Right lung (tissue), 10 donors: Measurements from ENCODE around the gene LYRM1. TPM values are rescaled to one million over a fixed set of nuclear protein-coding genes. Genes with fewer than 3 reads are reported as not detected.
"Not testable (repeated sequence)": the region's sequence is repeated elsewhere in the genome, so short reads cannot be mapped to it uniquely, and the experiment has no call there.

Experiments
- DNase-seq, 2 donors: peaks; one replicate each; pipeline ENCODE4 v3.0.0-alpha.2; 2013
- long read RNA-seq, 8 donors: transcript quantifications; one replicate each; lab custom pipeline, GENCODE V29; 2026
- polyA plus RNA-seq, 5 donors: library from polyadenylated mRNA; unstranded; fragments of 120-200 nt; gene quantifications; one replicate each; pipeline versions ENCODE4 v1.2.1 to v1.2.3, GENCODE V29; 2013; ENCODE audit warnings: inconsistent platforms in 1 of 5, low replicate concordance in 1 of 5; ENCODE audit not compliant: insufficient read length in 5 of 5, insufficient read depth in 1 of 5

The LYRM1 gene, protein sequence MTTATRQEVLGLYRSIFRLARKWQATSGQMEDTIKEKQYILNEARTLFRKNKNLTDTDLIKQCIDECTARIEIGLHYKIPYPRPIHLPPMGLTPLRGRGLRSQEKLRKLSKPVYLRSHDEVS
- polyA plus RNA-seq: 10 to 100 TPM; 25.5 to 33.4 (median 30.2) TPM
- long read RNA-seq, donor 1, transcript LYRM1-208 (4 exons, 460 nt): major isoform, 5 of 10 reads
- long read RNA-seq, donor 1, partial matches to known transcripts: 0 of 10 reads
- long read RNA-seq, donor 1, other reads (novel, unspliced or antisense): 0 of 10 reads
- long read RNA-seq, donor 2, transcript LYRM1-204 (4 exons, 1,558 nt): major isoform, 5 of 10 reads
- long read RNA-seq, donor 2, partial matches to known transcripts: 0 of 10 reads
- long read RNA-seq, donor 2, other reads (novel, unspliced or antisense): 0 of 10 reads
- long read RNA-seq, donor 3, partial matches to known transcripts: 0 of 5 reads
- long read RNA-seq, donor 3, other reads (novel, unspliced or antisense): 0 of 5 reads
- long read RNA-seq, donor 4, partial matches to known transcripts: 0 of 5 reads
- long read RNA-seq, donor 4, other reads (novel, unspliced or antisense): 0 of 5 reads
- long read RNA-seq, donor 5, partial matches to known transcripts: 0 of 5 reads
- long read RNA-seq, donor 5, other reads (novel, unspliced or antisense): 0 of 5 reads
- long read RNA-seq, donor 6, partial matches to known transcripts: 0 of 8 reads
- long read RNA-seq, donor 6, other reads (novel, unspliced or antisense): 0 of 8 reads
- long read RNA-seq, donor 7, transcript LYRM1-208 (4 exons, 460 nt): major isoform, 8 of 10 reads
- long read RNA-seq, donor 7, partial matches to known transcripts: 0 of 10 reads
- long read RNA-seq, donor 7, other reads (novel, unspliced or antisense): 0 of 10 reads
- long read RNA-seq, donor 8, partial matches to known transcripts: 0 of 2 reads
- long read RNA-seq, donor 8, other reads (novel, unspliced or antisense): 0 of 2 reads

DNA sequence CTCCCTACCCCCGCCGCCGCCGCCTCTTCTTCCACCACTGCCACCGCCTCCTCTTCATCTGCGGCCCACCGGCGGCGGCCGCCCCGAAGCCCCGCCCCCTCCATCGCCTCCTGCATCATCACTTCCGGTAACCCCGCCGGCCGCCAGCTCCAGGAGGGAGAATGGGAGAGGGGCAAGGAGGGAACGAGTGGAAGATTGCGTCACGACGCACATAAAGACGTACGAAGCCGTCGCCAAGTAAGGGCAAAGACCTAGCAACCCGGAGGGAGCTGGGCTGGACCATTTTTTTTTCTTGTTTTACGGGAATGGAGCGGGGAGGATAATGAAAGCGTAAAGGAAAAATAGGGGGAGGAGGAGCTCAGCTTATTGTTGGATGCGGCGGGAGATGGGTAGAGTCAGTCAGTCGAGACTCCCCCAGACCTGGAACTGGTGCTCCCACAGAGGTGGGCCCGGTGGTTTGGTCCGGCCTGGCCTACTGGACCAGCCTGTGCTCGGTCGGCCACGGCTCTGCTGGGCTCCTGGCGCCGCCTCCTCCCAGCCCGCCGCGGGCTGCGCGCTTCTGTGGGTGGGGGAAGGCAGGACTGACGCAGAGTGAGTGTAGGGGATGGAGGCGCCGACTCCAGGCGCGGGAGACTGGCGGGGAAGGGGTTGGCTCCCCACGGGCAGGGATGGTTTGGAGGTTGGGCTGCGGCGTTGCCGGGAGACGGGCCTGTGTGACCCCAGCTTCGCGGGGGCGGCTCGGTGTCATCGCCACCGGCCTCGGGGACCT, at the start of gene LYRM1, which contains the start of gene DCUN1D3:
LYRM1 (plus strand) TSS at position 473 of the 769 bp plus-strand sequence. CDS start 14,785 bp downstream, outside the sequence.
DCUN1D3 (minus strand) TSS at position 60 of the 769 bp plus-strand sequence. CDS start 37,820 bp downstream, outside the sequence.
- peak; percentile 99 for DNase-seq

DNA sequence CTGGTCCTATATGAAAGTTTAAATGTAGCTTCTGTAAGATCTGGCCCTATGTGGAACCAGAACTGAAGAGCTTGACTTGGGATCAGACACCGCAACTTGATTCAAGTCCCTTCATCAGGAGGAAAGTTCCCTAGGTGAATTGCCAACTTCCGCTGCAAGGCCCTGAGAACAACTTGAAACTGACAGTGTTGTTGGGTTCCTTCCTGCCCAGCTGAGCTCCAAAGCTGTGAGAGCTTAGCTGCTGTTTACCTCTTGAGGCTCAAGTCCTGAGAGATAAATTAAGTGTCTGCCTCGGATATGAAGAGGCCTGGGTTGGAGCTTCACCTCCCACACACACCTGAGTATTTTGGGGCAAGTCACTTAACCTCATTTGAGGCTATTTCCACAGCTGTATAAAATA, 49.6 kb upstream of the LYRM1 start:
- no peak for DNase-seq

DNA sequence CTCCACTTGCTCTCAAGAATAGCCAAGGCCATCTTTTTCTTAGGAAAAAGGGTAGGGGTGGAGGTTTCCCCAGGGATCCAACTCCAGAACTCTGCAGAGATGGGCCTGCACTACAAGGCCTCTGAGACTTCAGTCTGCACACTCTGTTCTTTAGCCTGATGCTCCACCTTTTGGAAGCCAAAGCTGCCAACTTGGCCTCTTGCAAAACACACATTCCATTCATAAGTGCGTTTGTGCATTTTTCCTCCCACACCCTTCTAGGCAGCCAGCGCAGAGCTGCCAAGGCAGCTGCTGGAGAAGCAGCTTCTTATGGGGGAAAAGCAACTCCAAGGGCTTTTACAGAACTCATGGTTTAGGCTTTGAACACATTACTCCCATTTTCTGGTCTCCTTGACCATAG, 49.0 kb upstream of the LYRM1 start:
- DNase-seq: peak; percentile 72

DNA sequence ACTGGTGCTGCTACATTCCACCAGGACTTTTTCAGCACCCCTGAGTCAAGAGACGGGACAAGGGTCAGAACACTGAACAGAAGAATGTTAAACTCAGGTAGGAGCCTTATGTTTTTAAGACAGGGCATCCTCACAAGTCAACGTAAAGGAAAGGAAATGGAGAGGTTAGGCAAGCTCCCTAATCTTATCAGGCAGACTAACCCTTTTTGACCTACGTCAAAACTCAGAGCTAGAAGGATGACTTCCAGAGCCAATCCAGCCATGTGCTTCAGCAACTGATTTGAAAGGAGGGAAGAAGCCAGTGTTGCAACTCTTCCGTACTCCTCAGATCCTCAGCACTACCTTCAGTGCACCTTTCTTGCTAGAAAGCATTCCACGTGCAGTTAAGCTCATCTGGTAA, 47.4 kb upstream of the LYRM1 start:
- no peak for DNase-seq

DNA sequence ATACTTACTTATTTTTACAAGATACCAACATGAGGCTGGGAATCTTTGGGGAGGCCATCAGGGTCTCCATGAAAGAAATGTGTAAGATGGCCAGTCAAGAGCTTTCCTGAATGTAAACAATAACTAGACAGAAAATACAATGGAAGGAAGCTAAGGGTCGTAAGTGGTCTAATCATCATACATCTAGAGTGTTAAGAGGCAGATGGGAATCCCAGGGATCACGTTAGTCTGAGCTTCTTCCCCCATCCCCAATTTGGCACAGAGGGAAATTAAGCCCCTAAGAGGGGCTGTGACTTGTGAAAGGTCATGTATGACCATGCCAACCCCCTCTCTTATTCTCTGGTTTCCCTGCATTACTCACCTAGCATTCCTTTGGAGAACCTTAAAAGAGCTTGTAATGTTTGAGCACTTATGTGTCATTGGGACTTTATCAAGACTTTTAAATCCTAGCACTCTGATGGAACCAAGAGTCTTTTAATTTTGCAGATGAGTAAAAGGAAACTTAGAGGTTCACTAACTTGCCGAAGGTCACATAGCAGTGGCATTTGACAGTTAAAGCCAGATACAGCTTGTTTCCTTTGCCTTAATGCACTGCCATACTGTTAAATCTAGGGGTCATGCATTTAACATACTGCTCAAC, 46.5 kb upstream of the LYRM1 start:
- DNase-seq: no peak

DNA sequence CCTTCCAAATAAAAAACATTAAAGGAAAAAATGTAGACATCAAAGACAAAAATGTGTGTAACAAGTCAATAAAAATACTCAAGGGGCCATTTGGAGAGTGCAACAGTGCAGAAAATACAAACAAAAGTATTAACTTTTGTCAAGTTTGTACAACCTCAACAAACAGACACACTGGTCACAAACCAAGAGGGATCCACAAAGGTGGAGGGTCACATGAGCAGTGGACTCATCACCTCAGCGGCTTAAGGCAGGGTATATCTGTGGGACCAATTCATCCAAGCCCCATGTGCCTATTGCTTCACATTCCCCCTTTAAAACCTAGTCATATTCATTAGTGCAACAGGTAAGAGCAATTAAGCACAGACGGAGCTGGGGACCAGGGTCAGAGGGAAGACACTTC, 45.6 kb upstream of the LYRM1 start:
- DNase-seq: no peak

DNA sequence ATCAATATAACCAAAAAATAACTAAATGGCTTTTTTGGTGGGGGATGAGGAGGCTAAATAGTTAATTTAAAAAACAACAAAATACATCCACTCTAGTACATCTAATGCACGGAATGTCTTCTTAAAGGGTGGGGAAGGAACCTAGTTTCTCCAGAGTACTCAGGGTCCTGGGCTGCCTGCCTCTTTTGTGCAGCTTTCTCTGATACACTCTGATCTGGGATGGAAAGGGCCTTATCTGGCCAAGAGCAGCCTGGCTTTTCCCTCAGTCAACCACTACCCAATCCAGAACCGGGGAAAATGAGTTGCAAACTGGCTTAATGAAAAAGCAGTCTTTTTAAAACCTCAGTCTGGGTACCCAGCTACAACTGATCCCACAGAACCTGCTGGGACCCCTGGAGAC, 43.3 kb upstream of the LYRM1 start:
- DNase-seq: no peak

DNA sequence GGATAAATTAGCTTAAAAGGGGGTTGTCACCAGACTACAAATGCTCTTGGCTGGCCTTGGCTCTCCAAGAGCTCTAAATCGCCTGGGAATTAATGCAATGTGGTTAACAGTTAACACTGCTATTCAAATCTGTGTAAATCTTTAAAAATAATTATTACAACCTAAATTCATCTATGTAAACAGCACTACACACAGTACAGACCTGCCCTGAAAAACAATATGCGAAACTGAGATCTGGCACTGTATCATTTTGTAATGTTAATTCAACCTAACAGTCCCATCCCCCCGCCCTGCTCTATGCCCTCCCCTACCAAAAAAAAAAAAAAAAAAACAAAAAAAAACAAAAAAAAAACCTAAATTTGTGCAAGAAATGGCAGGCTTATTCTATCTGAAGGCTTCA, 41.3 kb upstream of the LYRM1 start:
- DNase-seq: no peak

DNA sequence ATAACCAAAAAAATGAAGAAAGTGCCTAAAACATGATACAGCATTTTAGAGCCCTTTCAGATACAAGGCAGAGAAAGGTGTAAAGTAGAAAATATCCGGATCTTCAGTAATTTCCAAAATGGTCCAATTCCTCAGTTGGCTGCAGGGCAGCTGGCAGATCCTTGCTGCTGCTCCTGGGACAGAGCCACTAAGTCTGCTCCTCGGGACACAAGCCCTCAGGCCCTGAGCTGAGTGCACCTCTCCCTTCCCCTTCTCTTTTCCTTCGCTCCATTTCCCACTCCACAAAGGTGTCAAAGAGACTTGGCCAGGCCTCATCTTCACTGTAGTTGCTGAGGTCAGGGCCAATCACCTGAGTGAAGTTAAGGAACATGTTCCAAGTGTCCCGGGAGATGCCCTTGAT, 40.9 kb upstream of the LYRM1 start:
- DNase-seq: no peak

DNA sequence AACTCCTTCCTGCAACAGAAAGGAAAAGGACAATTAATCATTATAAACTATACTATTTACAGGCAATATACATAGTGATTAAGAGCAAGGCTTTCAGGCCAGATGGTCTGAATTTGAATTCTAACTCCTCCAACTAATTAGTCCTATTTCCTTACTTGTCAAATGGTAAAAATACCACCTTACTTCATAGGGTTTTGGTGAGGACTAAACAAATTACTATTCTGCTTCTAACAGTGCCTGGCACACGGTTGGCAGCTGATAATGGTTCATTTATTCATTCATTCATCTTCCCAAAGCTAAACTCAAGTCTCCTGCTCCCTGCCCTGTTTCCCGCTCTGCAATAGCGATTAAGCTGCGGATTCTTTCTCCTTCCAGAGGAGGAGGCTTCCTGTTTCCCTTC, 40.2 kb upstream of the LYRM1 start:
- DNase-seq: no peak

DNA sequence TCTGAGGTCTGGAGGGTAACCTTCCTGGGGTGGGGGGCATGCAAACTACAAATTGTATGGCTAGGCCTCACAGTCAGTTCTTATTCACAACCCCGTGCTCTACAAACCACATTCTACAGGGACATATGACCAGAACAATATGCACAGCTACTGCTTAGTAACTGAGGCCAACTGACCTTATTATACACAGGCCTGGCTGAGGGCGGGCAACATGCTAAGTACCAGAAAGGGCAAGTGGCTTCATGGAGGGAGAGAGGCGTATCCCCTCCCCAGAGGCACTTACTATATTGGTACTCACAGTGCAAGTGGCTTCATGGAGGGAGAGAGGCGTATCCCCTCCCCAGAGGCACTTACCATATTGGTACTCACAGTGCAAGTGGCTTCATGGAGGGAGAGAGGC, 39.6 kb upstream of the LYRM1 start:
- DNase-seq: not testable (repeated sequence)

DNA sequence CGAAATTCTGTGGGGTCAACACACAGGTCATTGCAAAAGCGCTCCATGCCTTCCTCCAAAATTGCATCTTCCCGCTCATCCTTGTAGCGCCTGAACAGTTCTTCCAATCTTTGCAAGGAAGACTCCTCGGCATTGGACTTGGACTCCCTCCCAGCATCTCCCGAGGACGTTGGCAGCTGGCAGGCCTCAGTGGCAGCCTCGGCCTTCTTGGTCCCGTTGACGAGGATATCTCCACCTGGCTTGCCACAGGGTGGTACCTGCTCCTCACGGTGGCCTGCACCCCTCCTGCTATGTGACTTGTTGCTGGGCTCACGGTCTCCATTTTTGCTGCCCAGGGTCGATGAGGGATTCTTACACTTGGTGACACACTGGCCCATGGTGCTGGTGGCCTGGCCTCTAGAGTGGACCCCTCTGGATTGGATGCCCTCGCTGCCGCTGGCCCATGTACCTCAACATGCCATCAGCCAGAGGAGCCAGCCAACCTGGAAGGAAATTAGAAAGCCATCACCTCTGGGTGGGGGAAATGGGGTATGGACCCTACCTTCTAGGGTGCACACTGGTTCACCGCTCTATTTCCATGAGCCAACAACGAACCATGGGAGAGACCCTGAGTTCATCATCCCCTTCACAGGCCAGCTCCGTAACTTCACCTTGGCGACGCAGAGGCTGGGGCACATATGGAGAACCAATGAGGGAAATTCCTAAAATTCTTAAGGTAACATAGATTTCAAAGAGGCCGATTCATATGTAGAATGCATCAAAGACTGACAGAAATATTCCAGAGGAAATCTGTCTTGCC, 38.2 kb upstream of the LYRM1 start:
- no peak for DNase-seq

DNA sequence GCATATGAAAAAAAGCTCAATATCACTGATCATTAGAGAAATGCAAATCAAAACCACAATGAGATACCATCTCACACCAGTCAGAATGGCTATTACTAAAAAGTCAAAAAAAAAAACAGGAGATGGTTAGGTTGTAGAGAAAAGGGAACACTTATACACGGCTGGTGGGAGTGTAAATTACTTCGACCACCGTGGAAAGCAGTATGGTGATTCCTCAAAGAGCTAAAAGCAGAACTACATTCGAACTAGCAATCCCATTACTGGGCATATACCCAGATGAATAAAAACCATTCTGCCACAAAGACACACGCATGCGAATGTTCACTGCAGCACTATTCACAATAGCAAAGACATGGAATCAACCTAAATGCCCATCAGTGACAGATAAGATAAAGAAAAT, 36.2 kb upstream of the LYRM1 start:
- not testable (repeated sequence) for DNase-seq

DNA sequence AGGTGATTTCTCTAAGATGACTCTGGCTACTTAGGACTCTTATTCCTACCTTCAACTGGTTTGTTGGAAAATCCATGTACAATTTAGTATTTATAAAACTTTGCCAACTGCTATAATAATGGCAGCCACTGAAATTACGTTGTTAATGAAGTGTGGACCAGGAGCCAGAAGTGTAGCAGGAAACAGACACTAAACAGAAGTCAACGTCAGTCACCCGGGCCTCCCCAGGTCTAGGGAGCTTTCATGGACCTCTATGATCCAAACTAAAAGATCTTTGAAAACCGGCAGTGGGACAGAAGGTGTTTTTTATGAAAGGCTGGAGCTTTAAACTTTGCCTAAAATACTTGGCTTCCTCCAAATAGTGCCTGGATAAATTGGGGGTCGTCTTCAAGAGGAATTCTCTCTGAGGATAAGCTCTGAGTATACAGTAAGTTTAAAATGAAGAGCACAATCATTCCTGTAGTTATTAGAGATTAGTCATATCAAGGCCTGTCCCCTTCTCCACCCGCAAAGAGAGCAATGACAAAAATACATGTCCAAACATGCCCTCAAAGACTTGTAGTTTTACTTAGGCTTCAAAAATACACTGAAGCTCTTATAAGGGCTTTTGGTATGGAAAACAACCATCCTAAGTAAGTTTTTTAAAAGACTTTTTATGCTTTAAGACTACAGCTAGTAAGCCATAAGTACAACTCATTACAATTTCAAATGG, 35.0 kb upstream of the LYRM1 start:
- DNase-seq: no peak

DNA sequence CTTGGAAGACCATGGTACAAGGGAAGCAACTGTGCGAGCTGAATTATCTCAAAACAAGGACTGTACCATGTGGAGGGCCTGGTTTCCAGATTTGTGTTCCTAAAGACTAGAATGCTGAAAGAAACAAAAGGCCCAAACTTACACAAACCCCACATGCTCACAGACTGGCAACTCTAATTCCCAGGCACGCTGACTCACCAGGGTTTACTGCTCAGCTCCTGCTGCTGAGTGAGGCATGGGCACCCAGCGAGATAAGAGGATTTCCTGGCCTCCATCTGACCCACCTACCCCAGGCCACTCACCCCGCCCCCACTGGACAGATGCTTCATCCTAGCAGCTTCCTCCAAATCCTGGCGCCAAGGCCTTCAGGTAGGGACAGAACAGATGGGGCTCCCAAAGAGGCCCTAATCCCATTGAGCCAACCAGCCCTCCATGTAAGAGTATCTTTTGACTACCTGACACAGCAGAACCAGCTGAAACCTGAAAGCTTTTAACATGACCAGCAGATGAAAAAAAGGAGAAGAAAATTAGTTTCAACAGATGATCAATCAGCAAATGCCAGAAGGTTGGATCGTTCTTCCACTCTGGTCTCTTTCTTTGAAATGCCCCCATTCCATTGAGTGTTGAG, 34.3 kb upstream of the LYRM1 start:
- no peak for DNase-seq

DNA sequence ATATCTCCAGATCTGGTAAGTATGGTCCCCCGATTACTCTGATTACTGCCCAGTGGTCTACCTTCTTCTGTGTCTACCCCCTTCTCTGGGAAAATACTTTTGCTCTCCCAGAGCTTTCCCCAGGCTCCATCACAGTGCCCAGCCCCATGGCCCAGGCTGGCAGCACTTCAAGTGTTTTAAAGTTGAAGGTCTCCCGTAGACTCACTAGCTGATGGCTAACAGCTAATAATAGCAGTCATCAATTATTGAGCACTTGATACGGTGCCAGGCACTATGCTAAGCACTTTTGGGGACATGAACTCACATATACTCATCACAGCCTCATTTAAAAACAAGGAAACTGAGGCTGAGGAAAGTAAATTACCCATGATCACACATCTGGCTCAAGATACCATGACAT, 33.8 kb upstream of the LYRM1 start:
- no peak for DNase-seq

DNA sequence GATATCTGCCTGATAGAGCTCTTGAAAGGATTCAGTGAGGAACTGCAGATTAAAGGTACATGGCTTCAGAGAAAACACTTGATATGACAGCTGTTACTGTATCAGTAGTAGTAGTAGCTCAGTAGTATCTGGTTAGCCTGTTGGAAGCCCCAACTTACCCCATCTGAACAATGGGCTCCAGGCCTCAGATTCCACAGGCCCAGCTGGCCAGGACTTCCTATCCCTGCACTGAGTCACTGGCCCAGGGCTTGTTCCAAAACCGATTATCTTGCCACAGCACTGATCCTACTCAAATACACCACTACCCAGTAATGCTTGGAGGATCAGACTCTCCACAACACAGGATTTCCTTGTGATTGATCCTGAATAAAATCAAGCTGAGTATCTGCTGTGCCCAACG, 33.0 kb upstream of the LYRM1 start:
- DNase-seq: no peak

DNA sequence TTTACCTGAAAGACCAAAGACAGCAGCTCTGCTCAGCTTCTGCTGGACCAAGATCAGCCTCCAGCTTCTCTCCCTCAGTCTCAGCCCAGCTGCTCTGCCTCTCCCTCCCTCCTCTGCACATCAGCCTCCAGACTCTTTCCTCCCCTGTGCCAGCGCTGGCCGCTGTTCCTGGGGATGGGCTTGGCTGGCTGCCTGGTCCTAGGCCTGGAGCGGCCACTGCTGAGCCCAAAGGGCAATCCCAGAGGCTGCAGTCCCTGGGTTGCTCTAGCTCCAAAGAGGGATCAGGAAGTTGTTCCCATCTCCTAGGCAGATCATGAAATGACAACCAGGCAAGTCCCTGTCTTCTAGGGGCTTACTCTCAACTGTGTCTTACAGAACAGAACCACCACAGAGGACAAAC, 31.7 kb upstream of the LYRM1 start:
- peak; percentile 70 to 81 for DNase-seq
